Effector CD4-positive, alpha-beta T cell (primary cell): ENCODE measurements around the gene HOXB3.
A peak's percentile ranks its signal among the peaks of the same experiment; 100 is the strongest.
"Not testable (repeated sequence)": the region's sequence is repeated elsewhere in the genome, so short reads cannot be mapped to it uniquely, and the experiment has no call there.

Experiments used
- DNase-seq: peaks from one replicate; pipeline ENCODE4 v3.0.0-alpha.2; 2020

The HOXB3 gene

GRCh38 chr17:48543854-48544348 lies 46.1 kb downstream of the HOXB3 start:
- no peak for DNase-seq

GRCh38 chr17:48543107-48543853 lies 46.8 kb downstream of the HOXB3 start:
- DNase-seq, result peak; percentile 43

GRCh38 chr17:48542698-48543106 lies 47.3 kb downstream of the HOXB3 start:
- no peak for DNase-seq

GRCh38 chr17:48542114-48542656 lies 47.9 kb downstream of the HOXB3 start:
- DNase-seq, result no peak

DNA sequence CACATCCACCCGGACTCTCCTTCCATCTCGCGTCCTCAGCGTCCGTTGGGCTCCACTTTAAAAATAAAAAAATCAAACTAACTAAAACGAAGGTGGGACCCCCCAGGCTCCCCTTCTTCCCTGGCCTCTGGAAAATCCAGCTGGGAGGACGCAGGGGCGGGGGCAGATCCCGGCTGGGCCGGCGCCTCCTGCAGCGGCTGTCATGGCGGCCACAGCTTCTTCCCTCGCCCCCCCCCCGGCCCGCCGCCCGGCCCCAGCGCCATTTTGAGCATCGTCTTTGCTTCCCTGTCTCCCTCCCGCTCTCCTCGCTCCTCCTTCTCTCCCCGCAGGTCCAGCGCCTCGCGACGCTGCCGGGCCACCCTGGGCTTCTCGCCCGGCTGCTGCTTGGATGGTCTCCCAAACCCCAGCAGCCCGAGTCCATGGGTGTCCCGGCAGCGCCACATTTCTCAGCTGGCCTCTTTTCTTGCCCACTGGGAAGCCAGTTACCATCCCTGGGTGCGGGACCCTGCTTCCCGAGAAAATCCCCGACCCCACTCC lies 48.4 kb downstream of the HOXB3 start:
- peak; percentile 31 for DNase-seq

- no peak for DNase-seq
Observed at GRCh38 chr17:48541036-48541576, 48.9 kb downstream of the HOXB3 start.

DNA sequence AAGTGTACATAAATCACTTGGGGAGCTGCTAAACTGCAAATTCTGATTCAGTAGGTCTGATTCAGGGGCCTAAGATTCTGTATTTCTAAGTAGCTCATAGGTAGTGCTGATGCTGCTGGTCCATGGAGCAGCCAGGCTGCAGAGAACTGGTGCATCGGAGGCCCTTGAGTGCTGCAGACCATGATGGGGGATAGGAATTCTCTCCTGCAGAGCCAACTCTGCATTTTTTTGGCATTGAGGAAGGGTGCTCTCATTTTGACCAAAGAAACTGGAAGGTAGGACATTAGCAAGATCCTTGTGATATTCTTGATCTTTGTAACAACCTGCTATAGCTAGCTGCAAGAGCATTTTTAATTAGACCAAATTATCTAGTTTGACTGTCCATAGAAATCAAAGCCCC lies 49.8 kb downstream of the HOXB3 start:
- DNase-seq, result no peak

DNA sequence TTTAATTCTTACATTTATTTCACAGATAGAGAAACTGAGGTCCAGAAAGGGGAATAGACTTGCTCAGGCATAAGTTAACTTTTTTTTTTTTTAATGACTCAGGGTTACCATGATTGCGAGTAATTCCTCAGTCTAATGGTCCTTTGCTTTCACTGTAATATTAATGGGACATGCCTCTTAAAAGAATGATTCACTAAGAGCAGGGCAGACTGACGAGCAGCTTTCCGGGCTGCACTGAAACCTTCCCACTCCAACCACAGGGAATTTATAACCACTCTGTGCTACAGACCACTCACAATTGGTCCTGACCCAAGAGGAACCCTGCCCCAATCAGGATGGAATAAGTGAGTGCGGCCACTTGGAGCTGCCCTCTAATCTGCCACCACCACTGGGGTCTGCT lies 50.9 kb downstream of the HOXB3 start:
- DNase-seq, result no peak

- DNase-seq, result no peak
Observed at GRCh38 chr17:48537316-48537715, 52.7 kb downstream of the HOXB3 start.

- not testable (repeated sequence) for DNase-seq
Observed at GRCh38 chr17:48535793-48536559, 54.1 kb downstream of the HOXB3 start.

DNA sequence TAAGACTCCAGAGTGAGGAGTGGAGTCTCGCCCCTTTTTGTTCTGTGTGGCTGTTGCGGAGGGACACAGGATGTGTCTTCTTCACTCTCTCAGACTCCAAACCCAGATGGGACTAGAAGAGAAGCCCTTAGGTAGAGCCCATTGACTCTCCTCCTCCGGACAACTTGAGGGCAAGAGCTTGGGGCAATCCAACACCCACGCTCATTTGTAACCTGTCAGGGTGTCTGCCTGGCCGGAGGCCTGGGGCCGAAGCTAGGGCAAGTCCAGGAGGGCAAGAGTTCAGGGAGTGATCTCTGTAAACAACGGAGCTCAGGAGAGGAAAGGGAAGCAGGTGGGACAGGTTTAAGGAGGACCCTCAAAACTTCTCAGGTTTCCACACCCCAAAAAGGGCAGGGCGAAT lies 57.8 kb downstream of the HOXB3 start:
- DNase-seq, result no peak

- no peak for DNase-seq
Observed at GRCh38 chr17:48530887-48531272, 59.2 kb downstream of the HOXB3 start, which contains the start of gene HOXB1. TSS of gene HOXB1 (minus strand) at chr17:48531011. CDS start at chr17:48530904, 107 bp downstream.

DNA sequence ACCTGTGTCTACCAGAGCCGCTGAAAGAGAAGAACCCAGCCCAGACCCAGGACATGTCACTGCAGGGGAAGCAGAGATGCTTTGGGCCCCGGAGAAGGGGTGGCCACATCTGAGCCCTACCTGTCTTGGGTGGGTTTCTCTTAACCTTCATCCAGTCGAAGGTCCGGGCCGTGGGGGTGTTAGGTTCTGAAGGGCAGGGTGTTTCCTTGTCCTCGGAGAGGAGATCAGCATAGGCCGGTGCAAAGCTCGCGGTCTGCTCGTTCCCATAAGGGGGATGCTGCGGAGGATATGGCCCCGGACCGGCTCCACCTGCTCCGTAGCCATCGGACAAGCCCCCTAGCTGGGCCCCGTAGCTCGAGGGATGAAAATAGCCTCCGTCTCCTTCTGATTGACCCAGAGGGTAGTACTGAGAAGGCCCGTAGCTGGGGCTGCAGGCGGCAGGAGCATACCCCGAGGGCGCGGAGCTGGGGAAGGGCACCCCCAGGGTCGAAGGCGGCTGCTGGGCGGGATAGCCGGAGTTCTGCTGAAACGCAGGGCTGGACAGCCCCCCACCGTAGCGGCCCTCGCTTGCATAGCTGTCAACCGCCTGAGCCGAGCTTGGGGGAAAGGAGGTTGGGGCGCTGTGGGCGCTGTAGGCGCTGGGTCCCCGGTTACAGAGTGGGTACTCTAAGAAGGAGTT lies 59.7 kb downstream of the HOXB3 start:
- no peak for DNase-seq

DNA sequence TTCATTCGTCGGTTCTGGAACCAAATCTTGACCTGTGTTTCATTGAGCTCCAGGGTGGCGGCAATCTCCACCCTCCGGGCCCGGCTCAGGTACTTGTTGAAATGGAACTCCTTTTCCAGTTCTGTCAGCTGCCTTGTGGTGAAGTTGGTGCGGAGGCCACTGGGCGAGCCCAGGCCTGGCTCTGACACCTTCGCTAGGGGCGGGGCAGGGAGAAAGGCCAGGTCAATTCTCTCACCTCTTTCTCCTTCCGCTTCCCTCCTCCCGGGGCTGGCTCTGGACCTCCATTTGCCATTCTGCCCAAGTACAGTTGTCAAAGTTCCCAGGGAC lies 60.4 kb downstream of the HOXB3 start:
- no peak for DNase-seq

DNA sequence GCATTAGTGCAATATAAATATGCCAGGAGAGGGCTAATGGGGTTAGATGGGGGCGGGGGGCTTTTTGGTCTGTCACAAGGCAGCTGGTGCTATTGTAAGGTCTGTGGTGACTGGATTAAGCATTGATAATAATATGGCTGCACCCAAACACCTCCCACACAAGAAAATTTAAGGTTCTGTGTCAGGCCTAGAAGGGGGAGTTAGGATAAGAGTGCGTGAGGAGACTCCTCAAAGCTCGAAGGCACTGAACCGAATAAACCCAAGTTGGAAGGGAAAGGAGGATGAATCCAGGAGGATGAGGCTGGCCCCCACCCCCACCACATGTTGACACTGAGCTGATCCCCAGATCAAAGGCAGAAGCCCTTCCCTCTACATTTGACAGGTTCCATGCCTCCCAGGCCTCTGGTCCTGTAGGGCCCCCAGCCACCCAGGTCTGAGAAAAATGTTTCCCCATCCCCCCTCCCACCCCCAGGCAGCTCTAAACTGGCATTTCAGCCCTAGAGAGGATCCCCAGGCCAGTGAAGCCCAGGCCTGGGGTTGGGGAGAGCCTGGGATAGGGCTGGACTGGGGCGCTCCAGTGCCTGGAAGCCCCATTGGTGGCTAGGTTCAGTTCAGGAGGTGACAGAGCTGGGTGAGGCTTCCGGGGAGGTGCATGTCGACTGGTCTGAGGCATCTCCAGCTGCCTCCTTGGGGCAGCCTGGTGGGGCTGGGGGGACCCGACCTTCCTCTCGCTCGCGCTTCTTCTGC lies 60.9 kb downstream of the HOXB3 start:
- no peak for DNase-seq

GRCh38 chr17:48528153-48528935 lies 61.7 kb downstream of the HOXB3 start:
- DNase-seq, result no peak

GRCh38 chr17:48527547-48527932 lies 62.5 kb downstream of the HOXB3 start:
- DNase-seq, result no peak

GRCh38 chr17:48526608-48527546 lies 63.2 kb downstream of the HOXB3 start:
- no peak for DNase-seq

GRCh38 chr17:48523010-48523409 lies 67.0 kb downstream of the HOXB3 start:
- DNase-seq, result no peak
